ENCODE results near the gene KIAA0513. TPM values are rescaled to one million over a fixed set of nuclear protein-coding genes. Genes with fewer than 3 reads are reported as not detected.

Gene KIAA0513
- total and polyA plus RNA-seq, 2 donors (not counting 1 experiment from before 2014, with no cell fraction given) = 11.7 to 22.3 TPM

GRCh38 chr16:84988328-84989080, 39.1 kb upstream of the KIAA0513 start:
- peaks cover 71% of the 10 kb centered on the region for H3K79me2 ChIP-seq (ENCODE audit: control insufficient read depth, insufficient read depth, low read length)

GRCh38 chr16:84989749-84990620, 37.6 kb upstream of the KIAA0513 start:
- Histone ChIP-seq H2AFZ (ENCODE audit: low read length) (no peak overlapping the region), H3K4me1 (ENCODE audit: control insufficient read depth, extremely low read depth, insufficient read depth, low read length) (peaks cover 21% of the 10 kb centered on the region), H3K9ac (ENCODE audit: insufficient read depth, low read length) (no peak overlapping the region), H3K4me2 (ENCODE audit: extremely low read depth, insufficient read depth, low read length) (no peak overlapping the region), H3K27ac (ENCODE audit: insufficient read depth, low read length) (no peak overlapping the region), H3K79me2 (ENCODE audit: control insufficient read depth, insufficient read depth, low read length) (peaks cover 72% of the 10 kb centered on the region), H4K20me1 (ENCODE audit: control insufficient read depth, extremely low read depth, insufficient read depth, low read length) (no peaks in the 10 kb centered on the region), H3K9me3 (ENCODE audit: control insufficient read depth, insufficient read depth, low read depth, low read length) (no peaks in the 10 kb centered on the region), H3K27me3 (ENCODE audit: control insufficient read depth, insufficient read depth, low read length) (no peaks in the 10 kb centered on the region), H3K4me3 (replicated peaks in 1 of 4; ENCODE audit: control extremely low read depth in 1 of 4, insufficient read depth in 1 of 4, low read depth in 3 of 4, low read length in 4 of 4) (no peak overlapping the region), H3K36me3 (ENCODE audit: control insufficient read depth, insufficient read depth, low read length) (peaks cover 38% of the 10 kb centered on the region)
- DNase-seq (ENCODE audit: low read depth in 2 of 2) = no peak
- no peak for TF ChIP-seq EZH2 (IDR thresholded peaks at IDR 0.05; ENCODE audit: low read length, missing control alignments)
- TF ChIP-seq, protein P1, sequence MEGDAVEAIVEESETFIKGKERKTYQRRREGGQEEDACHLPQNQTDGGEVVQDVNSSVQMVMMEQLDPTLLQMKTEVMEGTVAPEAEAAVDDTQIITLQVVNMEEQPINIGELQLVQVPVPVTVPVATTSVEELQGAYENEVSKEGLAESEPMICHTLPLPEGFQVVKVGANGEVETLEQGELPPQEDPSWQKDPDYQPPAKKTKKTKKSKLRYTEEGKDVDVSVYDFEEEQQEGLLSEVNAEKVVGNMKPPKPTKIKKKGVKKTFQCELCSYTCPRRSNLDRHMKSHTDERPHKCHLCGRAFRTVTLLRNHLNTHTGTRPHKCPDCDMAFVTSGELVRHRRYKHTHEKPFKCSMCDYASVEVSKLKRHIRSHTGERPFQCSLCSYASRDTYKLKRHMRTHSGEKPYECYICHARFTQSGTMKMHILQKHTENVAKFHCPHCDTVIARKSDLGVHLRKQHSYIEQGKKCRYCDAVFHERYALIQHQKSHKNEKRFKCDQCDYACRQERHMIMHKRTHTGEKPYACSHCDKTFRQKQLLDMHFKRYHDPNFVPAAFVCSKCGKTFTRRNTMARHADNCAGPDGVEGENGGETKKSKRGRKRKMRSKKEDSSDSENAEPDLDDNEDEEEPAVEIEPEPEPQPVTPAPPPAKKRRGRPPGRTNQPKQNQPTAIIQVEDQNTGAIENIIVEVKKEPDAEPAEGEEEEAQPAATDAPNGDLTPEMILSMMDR (conservative IDR thresholded peaks at IDR 0.05 in 1 of 2, IDR thresholded peaks at IDR 0.05 in 1 of 2; ENCODE audit: low read depth in 1 of 2, low read length in 2 of 2) = no peak

More at GRCh38 chr16:84988328-84989080, 39.1 kb upstream of the KIAA0513 start:
- peaks cover 16% of the 10 kb centered on the region for H3K4me1 ChIP-seq (ENCODE audit: control insufficient read depth, extremely low read depth, insufficient read depth, low read length)
- no peak overlapping the region for H2AFZ ChIP-seq (ENCODE audit: low read length)
- no peaks in the 10 kb centered on the region for H4K20me1 ChIP-seq (ENCODE audit: control insufficient read depth, extremely low read depth, insufficient read depth, low read length)
- no peaks in the 10 kb centered on the region for H3K27me3 ChIP-seq (ENCODE audit: control insufficient read depth, insufficient read depth, low read length)
- H3K9me3 ChIP-seq (ENCODE audit: control insufficient read depth, insufficient read depth, low read depth, low read length) = no peaks in the 10 kb centered on the region
- no peak overlapping the region for H3K27ac ChIP-seq (ENCODE audit: insufficient read depth, low read length)
- peaks cover 35% of the 10 kb centered on the region for H3K36me3 ChIP-seq (ENCODE audit: control insufficient read depth, insufficient read depth, low read length)
- no peak overlapping the region for H3K4me2 ChIP-seq (ENCODE audit: extremely low read depth, insufficient read depth, low read length)
- TF ChIP-seq EZH2 (IDR thresholded peaks at IDR 0.05; ENCODE audit: low read length, missing control alignments) = no peak
- TF ChIP-seq, protein P1 (conservative IDR thresholded peaks at IDR 0.05 in 1 of 2, IDR thresholded peaks at IDR 0.05 in 1 of 2; ENCODE audit: low read depth in 1 of 2, low read length in 2 of 2) = no peak
- H3K9ac ChIP-seq (ENCODE audit: insufficient read depth, low read length) = no peak overlapping the region
- no peak overlapping the region for H3K4me3 ChIP-seq (replicated peaks in 1 of 4; ENCODE audit: control extremely low read depth in 1 of 4, insufficient read depth in 1 of 4, low read depth in 3 of 4, low read length in 4 of 4)
- DNase-seq (ENCODE audit: low read depth in 2 of 2) = no peak

DNA sequence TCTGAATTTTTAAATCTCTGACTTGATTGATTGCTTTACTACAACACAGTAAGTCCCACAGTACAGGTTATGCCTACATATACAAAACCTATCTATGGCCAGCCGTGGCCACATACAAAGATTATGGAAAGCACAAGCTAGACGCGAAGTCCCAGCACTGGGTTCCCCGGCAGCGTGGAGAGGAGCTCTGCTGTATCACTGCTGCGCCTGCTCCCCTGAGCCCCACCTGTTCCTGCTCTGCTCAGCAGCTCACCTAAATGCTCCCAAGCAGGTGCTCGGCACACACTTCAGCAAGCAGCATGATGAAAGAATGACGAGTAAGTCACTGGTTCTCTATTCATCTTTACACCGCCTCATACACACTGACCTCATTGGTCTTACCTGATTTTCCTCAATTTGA, 36.8 kb upstream of the KIAA0513 start:
- Histone ChIP-seq H2AFZ (ENCODE audit: low read length) (no peak overlapping the region), H4K20me1 (ENCODE audit: control insufficient read depth, extremely low read depth, insufficient read depth, low read length) (no peaks in the 10 kb centered on the region), H3K36me3 (ENCODE audit: control insufficient read depth, insufficient read depth, low read length) (peaks cover 40% of the 10 kb centered on the region), H3K9ac (ENCODE audit: insufficient read depth, low read length) (no peak overlapping the region), H3K27ac (ENCODE audit: insufficient read depth, low read length) (no peak overlapping the region), H3K27me3 (ENCODE audit: control insufficient read depth, insufficient read depth, low read length) (no peaks in the 10 kb centered on the region), H3K79me2 (ENCODE audit: control insufficient read depth, insufficient read depth, low read length) (peaks cover 73% of the 10 kb centered on the region), H3K4me3 (replicated peaks in 1 of 4; ENCODE audit: control extremely low read depth in 1 of 4, insufficient read depth in 1 of 4, low read depth in 3 of 4, low read length in 4 of 4) (no peak overlapping the region), H3K4me1 (ENCODE audit: control insufficient read depth, extremely low read depth, insufficient read depth, low read length) (peaks cover 22% of the 10 kb centered on the region), H3K4me2 (ENCODE audit: extremely low read depth, insufficient read depth, low read length) (no peak overlapping the region), H3K9me3 (ENCODE audit: control insufficient read depth, insufficient read depth, low read depth, low read length) (no peaks in the 10 kb centered on the region)
- no peak for DNase-seq (ENCODE audit: low read depth in 2 of 2)
- no peak for TF ChIP-seq EZH2 (IDR thresholded peaks at IDR 0.05; ENCODE audit: low read length, missing control alignments)
- TF ChIP-seq, protein P1 (conservative IDR thresholded peaks at IDR 0.05 in 1 of 2, IDR thresholded peaks at IDR 0.05 in 1 of 2; ENCODE audit: low read depth in 1 of 2, low read length in 2 of 2) = no peak

Data from fibroblast of lung (primary cell).